Cerebellar nuclear complex (tissue), 1 donor: ENCODE data around the gene KCTD21.
"Not testable (repeated sequence)": the region's sequence is repeated elsewhere in the genome, so short reads cannot be mapped to it uniquely, and the experiment has no call there.

Source experiments
- DNase-seq, 2 experiments: peaks; one replicate each; lab custom pipeline; 2025; lab: John Stamatoyannopoulos, UW

The KCTD21 gene

DNA sequence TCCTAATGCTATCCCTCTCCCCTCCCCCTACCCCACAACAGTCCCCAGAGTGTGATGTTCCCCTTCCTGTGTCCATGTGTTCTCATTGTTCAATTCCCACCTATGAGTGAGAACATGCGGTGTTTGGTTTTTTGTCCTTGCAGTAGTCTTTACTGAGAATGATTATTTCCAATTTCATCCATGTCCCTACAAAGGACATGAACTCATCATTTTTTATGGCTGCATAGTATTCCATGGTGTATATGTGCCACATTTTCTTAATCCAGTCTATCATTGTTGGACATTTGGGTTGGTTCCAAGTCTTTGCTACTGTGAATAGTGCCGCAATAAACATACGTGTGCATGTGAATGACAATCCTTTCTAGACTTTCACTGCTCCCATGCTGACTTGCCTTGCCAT, 12.6 kb downstream of the KCTD21 start:
- not testable (repeated sequence) for DNase-seq

DNA sequence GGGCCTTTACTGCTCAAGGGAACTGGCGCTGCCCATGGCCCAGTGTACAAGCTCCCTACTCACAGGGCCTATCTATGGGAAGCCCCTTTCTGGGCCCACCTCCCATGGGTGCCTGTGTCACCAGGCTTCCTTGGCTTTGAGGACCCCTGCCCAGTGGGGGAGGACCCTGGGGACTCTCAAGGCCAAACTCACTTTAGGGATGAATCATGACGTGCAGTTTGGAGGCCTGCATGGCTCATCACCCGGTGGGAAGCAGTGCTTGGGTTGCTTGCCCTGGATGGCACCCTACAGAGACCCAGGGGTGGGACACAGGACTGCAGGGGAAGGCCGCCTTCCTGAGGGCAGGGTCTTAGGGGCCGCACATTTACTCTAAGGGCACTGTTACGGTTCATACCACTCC, 16.5 kb downstream of the KCTD21 start:
- DNase-seq: no peak

DNA sequence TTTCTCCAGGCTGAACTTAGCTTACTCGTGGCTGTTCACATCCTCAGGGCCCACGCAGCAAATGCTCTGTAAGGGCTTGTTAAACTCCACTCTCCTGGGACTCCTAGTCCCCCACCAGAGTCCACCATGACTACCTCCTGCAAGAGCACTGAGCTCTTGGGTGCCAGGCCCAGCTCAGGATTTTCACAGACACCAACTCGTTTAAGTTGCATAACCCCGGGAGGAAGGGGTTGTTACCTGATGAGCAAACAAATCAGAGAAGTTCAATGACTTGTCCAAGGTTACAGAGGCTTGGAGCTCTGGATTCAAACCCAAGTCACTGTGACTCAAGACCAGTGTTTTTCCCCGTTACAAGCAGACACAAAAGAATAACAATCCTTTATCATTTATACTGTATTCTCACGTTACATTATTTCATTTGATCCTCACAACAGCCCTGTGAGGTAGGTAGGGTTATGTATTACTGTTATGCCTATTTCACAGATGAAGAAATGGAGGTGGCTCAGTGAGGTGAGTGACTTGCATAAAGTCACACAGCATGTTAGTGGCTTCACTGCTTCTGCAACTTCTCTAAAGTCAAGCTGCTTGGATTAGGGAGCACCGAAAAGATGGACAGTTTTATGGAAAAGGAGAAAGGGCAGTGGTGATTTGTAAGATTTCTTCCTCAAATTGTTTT, 17.4 kb downstream of the KCTD21 start:
- DNase-seq: no peak

- no peak for DNase-seq
These were observed 18.0 kb downstream of the KCTD21 start for GRCh38 chr11:78170413-78170812.

DNA sequence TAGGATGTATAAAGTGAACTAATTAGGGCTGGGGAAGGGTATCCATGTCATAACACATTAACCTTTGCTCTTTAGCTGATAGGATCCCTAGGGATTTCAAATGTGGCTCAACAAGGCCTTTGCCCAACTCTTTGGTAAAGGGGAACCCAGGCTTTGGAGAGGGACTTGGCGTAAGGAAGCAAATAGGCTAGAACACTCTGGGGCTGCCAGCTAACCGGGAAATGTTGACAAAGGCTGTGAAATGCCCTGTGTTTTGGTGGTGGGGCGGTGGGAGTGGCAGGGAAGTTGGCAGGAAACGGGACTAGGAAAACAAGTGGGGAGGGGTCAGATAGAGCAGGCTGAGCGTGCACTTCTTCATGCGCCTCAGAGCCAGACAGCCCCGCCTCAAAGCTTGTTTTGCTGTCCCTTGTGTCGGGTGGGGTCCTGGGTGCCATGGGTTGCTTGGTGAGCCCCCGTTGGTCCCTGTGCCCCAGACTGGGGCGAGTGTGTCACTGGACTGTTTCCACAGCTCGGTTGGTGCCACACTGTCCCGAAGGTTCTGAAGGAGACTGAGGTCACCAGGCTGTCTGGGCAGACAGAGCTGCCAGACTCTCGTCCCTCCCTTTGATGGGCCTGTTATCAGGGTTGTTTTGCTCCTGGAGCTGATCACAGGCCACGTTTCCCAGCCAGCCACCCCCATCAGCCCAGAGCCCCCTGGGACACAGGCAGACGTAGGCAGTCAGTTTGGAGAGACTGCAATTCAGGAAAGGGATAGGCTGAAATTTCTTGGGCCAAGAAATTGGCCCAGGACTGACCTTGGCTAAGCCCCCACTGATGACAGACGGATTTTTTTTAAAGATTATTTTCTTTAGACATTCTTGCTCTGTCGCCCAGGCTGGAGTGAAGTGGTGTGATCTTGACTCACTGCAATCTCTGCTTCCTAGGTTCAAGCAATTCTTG, 19.6 kb downstream of the KCTD21 start:
- DNase-seq: no peak

- no peak for DNase-seq
These were observed 21.5 kb downstream of the KCTD21 start for GRCh38 chr11:78166855-78167469.

- DNase-seq: no peak
These were observed 24.0 kb downstream of the KCTD21 start for GRCh38 chr11:78164471-78164870.

DNA sequence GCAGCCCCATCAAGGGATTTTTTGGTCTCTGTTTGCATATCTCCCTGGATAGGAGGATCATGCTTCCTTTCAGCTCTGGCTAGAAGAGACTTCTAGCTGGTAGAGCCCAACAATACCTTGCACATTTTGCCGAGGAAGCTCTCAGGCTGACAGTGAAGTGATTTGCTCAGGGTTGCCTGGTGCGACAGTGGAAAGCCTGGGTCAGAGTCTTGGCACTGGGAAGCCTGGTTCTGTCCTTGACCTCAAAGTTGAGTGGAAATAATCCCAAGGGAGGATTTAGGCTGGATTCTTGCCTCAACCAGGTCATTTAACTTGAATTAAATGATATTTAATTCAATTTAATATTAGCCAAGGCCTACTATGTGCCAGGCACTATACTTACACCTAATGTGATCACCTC, 24.6 kb downstream of the KCTD21 start:
- no peak for DNase-seq

- DNase-seq: no peak
These were observed 26.5 kb downstream of the KCTD21 start for GRCh38 chr11:78161962-78162371.

- DNase-seq: no peak
These were observed 27.1 kb downstream of the KCTD21 start for GRCh38 chr11:78161346-78161745.

DNA sequence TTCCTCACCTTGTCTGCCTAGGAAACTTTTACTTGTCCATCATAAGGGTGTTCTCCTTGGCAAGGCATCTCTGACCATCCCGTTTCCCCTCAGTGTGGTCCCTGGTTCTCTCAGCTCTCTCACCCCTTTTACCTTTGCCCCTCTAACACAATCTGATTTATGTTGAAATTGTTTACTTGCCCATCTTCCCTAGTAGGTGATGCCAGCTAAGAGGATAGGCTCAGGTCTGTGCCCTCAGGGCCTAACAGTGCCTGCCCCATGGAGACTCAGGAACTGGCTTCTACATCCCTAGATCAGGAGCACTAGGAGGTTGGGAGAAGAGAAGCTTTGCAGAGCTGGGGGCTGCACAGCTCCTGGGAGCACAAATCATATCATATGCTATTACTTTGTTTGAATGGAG, 27.9 kb downstream of the KCTD21 start:
- no peak for DNase-seq

- DNase-seq: no peak
These were observed 29.3 kb downstream of the KCTD21 start for GRCh38 chr11:78158987-78159652.

DNA sequence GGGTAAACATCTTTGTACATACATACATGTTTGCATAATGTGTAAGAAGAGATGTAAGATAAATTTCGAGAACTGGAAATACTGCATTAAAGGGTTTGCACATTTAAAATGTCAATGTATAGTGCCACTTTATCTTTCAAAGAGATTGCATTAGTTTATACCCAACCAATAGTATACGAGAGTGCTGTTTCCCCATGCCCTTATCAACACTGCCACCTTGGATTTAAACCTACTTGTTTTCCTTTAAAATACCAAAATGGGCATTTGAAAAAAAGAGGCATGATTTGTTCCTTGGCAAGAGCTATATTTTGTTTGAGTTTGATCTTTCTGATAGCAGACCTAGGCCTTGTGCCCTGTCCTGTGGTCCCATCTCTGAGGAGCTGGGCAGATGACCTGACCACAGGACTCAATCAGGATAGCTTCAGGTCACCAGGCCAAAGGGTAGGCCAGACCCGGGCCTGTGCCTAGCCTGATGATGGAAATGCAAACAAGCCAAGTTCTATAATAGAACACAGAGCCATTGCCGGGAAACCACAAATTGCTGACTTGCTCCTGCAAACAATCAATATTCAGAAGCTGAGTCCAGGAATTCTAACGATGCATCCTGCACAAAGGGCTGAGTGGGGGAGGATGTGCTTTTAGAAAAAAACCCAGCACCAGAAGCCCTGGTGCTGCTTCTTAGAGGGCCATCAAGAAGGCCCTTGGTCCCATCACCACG, 32.1 kb downstream of the KCTD21 start:
- DNase-seq: no peak

GRCh38 chr11:78151804-78152203, 36.6 kb downstream of the KCTD21 start:
- DNase-seq: no peak

DNA sequence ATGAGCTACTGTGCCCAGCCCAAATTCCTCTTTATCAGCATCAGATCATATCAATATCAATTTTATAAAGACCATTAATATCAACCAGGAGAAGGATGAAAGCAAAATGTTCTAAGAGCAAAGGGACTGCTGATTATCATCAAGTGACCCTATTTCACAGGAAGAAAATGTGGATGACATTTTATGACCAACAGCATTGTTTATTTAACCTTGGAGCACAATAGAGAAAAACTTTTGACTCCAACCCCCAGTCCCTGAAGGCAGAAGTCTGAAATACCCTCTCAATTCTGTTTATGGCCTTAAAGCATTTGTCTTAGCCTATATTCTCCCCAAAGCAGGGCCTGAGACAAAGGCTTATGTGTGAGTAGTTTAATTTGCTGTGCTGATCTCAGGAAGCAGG, 37.7 kb downstream of the KCTD21 start:
- DNase-seq: no peak

GRCh38 chr11:78150346-78150745, 38.1 kb downstream of the KCTD21 start:
- no peak for DNase-seq

- DNase-seq: no peak
These were observed 38.8 kb downstream of the KCTD21 start for GRCh38 chr11:78149646-78150045.

- no peak for DNase-seq
These were observed 40.6 kb downstream of the KCTD21 start for GRCh38 chr11:78147807-78148206.

DNA sequence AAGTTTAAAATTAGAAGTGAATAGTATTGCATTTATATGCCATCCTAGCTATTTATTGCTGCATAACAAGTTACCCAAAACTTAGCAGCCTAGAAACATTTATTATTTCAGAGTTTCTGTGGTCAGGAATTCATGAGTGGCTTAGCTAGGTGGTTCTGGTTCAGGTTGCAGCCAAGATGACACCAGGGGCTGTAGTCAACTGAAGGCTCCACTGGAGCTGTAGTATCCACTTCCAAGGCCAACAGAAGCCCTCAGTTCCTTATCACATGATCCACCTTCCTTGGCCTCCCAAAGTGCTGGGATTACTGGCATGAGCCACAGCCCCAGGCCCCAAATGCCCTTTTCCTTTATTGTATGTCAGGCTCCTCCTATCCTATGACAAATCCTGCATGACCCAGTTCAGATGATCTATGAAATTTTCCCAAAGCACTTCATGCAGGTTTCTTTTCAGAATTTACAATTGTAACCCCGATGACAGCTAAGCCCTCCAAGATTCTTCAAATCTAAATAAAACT, 42.9 kb downstream of the KCTD21 start:
- DNase-seq: no peak

DNA sequence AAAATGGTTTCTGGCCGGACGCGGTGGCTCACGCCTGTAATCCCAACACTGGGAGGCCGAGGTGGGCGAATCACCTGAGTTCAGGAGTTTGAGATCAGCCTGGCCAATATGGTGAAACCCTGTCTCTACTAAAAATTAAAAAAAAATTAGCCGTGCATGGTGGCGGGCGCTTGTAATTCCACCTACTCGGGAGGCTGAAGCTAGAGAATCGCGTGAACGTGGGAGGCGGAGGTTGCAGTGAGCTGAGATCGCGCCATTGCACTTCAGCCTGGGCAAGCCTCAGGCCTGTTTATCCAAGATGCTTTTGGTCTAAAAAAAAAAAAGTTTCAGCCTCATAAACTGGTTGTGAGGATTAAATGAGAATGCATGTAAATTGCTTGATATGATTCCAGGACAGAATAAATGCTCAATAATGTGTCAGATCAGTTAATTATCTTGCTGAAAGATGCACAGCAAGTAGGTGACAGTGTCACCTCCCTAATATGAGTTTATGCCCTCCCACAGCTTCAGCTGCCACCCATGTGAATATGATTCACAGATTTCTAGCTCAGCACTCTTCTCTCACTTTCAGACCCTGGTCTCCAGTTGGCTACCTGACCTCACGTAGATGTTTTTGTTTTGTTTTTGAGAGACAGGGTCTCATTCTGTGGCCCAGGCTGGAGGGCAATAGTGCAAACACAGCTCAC, 47.9 kb downstream of the KCTD21 start:
- DNase-seq: no peak
